ENCODE data around the gene RIC1.
A peak's percentile ranks its signal among the peaks of the same experiment; 100 is the strongest.
"Not testable (repeated sequence)": the region's sequence is repeated elsewhere in the genome, so short reads cannot be mapped to it uniquely, and the experiment has no call there.

The RIC1 gene

DNA sequence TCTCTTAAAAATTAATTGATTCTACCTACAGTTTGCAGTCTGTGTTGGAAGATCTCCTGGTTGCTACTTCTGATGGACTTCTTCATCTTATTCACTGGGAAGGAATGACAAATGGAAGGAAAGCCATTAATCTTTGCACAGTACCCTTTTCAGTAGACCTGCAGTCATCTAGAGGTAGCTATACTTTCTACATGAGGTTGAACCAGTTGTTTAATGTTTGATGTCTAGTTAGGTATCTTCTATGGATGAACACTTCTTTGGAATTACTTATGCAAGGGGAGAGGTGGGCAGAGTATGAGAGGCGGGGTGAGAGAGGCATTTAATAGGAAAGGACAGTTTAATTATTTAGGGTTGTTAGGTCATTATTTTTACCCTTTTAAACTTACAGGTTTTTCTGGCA, 91.2 kb downstream of the RIC1 start:
- FAIRE-seq = peak; percentile 66

DNA sequence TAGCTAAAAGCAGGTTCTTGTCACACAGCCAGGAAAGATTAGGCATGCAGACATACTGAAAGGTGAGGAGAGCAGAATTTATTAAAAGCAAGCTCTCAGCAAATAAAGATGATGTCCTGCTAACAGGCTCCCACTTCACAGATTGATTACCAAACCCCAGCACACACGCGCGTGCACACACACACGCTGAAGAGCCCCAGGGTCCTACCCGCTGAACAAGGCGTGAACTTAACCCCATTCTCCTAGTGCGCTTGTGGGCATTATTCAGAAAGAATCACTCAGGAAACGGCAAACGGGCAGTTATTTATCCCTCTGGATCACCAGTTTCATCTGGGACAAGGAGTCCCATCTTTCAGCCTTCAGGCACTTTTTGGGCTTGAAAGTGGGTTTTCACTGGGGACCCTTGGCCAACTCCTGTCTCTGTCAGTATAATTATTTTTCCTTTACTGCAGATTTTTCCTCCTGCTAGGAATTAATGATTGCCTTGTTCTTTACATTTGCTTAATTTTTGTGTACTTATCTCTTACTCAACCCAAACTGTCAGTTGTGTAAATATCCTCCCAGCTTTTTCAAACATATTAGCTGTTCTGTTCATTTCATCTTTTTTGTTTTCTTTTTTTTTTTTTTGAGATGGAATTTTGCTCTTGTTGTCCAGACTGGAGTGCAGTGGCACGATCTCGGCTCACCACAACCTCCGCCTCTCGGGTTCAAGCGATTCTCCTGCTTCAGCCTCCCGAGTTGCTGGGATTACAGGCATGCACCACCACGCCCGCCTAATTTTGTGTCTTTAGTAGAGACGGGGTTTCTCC, 92.6 kb downstream of the RIC1 start:
- FAIRE-seq = no peak
- no peak for DNase-seq (ENCODE audit: insufficient read length, low spot score)

More for the DNA sequence above, 91.2 kb downstream of the RIC1 start:
- no peak for DNase-seq (ENCODE audit: insufficient read length, low spot score)

DNA sequence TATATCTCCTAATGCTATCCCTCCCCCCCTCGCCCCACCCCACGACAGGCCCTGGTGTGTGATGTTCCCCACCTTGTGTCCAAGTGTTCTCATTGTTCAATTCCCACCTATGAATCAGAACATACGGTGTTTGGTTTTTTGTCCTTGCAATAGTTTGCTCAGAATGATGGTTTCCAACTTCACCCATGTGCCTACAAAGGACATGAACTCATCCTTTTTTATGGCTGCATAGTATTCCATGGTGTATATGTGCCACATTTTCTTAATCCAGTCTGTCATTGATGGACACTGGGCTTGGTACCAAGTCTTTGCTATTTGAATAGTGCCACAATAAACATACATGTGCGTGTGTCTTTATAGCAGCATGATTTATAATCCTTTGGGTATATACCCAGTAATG, 93.8 kb downstream of the RIC1 start:
- not testable (repeated sequence) for FAIRE-seq

DNA sequence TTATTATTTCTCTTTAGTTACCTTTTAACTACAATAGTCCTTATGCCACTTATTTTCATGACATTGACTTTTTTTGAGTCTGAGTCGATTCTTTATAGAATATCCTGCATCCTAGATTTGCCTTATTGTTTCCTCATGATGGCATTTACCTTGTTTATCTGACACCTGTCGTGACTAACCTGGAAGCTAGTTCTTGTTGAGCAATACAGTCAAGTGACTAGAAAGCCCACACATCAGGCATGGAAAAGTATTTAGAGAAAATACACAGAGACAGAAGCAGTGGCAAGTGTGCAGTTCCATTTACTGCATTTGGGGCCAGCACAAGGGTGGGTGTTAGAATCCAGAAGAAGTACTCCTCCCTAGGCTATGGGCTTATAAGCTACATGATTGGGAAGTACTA, 106.2 kb downstream of the RIC1 start:
- no peak for DNase-seq (ENCODE audit: insufficient read length, low spot score)
- FAIRE-seq = no peak

More for the DNA sequence above, 93.8 kb downstream of the RIC1 start:
- DNase-seq (ENCODE audit: insufficient read length, low spot score) = not testable (repeated sequence)

DNA sequence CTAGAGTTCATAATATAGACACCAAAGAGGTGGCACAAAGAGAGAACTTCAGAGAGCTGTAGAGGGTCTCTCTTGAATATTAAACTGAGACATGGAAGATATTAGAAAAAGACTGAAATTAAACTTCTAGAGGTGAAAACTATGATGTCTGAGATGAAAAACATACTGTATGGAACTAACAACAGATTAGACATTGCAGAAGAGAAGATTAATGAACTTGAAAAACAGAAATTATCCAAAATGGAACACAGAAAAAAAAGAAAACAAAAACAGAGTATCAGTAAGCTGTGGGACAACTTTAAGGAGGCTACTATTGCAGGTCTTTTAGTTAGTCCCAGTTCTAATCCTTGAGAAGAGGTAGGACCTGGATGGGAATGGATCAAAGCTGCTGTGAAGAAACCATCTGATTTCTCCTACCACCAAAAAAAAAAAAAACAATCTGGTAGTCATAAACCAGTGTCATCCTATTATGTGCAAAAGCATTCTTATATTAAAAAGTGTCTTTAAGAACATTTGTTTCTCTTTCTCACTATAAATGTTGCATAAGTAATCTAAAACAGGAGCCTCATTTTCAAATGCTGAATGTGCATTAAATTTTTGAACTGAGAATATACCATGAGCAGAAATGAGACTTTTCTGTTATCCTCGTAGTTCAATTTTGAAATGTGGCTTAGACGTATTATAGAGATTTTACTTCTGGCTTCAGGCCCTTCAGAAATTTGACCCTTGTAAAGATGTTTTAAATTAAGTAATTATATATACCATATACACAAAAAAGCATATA, 107.8 kb downstream of the RIC1 start:
- no peak for FAIRE-seq
- DNase-seq (ENCODE audit: insufficient read length, low spot score) = no peak

DNA sequence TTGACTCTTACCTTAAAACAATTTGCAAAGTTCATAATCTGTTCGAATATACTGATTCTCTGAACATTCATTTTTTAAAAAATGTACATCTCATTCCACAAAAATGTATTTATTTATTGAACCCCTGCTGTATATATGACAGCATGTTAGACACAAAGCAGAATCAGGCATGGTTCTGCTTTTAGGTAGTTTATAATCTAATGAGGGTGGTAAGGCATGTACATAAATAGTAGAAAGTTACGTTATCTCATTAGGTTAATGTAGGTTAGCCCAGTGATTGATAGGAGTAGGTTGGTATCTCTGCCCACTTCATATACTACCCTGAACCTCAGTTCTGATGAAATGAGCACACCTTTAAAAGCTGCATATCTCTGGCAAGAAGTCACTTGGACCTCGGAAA, 114.2 kb downstream of the RIC1 start:
- DNase-seq (ENCODE audit: insufficient read length, low spot score) = no peak
- FAIRE-seq = no peak

DNA sequence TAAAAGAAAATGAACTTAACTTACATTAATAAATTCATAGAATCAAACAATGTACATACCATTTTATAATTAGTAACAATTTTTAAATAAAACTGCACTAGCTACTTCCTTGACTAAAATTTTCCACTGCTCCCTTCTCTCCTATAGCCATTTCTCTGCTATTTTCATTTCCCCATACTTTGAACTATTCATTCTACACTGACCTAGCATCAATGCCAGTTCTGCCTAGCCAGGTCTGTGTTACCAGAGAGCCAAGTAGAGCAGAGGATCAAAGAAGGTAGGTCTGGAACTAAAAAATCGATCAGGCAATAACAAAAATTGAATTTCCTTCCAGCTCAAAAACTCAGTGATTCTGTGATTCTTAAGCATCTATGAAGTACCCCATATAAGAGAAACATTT, 119.5 kb downstream of the RIC1 start:
- DNase-seq (ENCODE audit: insufficient read length, low spot score) (no peak), FAIRE-seq (peak; percentile 65)

DNA sequence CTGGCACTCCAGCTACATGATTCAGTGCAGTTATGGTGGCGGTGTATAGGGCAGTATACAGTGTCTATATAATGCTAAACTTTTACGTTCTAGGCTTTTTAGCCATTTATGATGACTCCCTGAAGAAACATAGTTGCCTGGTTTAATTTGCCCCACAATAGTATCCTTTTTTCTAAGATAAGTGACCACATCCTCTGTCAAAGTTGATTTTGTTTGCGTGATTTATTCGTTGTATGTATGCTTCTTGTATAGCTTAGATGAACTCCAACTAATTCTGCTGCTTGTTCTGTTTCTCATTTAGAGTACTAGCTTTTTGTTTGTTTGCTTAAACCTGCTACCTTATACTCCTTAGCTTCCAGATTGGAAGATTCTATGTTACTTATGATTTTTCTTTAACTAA, 120.4 kb downstream of the RIC1 start:
- FAIRE-seq = no peak
- no peak for DNase-seq (ENCODE audit: insufficient read length, low spot score)

DNA sequence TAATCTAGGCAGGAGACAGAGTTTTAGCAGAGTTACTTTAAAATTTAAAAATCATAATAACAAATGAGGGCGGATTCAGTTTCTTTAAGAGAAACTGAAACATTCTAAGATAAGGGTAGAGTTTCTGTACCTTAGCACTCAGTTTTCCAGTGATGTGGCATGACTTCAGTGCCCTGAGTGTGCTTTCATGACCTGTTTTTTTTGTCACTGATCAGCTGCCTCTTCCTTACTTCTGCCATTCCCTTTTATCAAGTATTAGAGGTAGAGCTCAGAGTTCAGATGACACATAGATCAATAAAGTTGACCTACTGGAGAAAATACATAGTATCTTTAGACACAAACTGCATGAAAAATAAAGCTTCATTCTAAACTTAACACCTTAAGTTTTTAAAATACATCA, 121.7 kb downstream of the RIC1 start:
- DNase-seq (ENCODE audit: insufficient read length, low spot score) = no peak
- no peak for FAIRE-seq

DNA sequence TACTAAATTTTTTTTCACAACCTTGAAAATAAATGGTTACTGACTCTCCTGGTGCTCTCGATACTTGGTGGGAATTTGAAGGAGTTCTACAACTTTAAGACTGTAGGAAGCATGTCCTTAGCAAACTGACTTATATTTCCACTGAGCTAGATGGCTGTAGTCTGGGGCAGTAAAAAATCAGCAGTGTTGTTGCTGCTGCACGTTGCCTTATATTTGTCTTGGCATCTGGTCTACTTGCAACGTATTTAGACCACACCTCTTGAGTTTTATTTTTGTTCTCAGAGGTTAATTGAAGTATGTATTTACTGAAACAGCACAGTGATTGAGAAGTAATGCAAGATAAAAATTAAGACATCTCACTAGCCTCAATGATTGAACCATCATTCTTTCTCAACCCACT, 127.7 kb downstream of the RIC1 start:
- FAIRE-seq (no peak), DNase-seq (ENCODE audit: insufficient read length, low spot score) (no peak)

DNA sequence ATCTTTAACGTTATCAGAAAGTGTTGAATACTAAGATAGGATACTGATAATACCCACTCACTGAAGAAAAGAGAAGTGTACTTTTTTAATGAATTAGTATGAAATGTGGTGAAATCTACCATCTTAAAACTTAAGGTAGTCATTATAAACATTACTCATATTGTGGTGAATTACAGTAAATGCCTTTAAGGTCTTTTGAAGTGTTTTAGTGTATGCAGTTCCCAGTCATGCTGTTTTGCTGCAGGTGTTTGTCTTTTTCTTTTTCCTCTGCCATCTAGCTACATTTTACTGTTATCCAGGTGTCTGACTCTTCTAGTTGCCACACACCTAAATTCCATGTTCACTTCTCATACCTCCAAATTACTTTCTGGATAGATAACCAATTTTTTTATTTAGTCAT, 131.4 kb downstream of the RIC1 start:
- FAIRE-seq = no peak

DNA sequence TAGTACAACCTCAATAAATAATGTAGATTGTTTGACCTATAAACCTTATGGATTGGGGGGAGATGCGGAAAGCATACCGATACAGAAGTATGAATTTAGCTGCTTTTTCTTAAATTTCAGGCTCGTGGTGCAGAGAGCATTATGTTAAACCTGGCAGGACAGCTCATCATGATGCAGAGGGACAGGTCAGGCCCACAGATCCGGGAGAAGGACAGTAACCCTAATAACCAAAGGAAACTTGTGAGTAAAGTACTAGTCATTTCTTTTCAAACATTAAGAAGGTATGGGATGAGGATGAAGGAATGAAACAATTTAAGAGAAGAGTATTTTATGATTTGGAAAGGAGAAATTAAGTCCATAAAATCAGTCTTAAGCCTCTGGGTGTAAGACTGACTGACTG, 133.5 kb downstream of the RIC1 start:
- FAIRE-seq (peak; percentile 35), DNase-seq (ENCODE audit: insufficient read length, low spot score) (no peak)

More for the DNA sequence above, 131.4 kb downstream of the RIC1 start:
- DNase-seq (ENCODE audit: insufficient read length, low spot score) = no peak

DNA sequence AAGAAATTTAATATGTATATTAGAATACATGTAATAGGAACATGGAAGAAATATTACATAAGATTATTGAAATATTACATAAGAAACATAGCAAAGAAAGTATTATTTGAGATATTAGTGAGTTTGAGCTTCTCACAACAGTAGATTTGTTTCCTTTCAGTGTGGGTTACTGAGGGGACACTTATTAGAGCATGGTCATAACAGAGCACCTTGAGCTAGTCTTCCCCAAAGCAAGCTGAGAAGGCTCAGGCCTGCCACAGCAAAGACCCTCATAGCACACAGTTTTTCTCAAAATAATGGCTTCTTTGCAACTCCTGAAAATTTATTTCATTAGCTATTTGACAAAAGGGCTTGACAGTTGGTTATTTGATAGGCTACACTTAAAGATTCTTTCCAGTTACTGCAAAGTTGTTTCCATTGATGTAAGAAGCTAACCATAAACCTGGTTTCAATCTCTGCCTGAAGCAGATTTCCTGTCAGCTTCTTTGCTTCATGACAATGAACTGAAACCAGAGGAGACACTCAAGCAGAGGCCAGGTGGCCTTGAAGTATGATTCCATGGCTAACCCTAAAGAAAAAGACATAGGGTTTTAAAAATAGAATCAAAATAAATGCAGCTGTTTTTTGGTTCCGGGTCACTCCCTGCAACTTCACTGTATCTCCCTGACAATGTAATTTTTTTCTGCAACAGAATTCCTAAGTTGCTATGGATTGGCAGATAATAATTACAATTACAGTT, 135.4 kb downstream of the RIC1 start:
- peak; percentile 91 for FAIRE-seq
- DNase-seq (ENCODE audit: insufficient read length, low spot score) = peak; percentile 44

DNA sequence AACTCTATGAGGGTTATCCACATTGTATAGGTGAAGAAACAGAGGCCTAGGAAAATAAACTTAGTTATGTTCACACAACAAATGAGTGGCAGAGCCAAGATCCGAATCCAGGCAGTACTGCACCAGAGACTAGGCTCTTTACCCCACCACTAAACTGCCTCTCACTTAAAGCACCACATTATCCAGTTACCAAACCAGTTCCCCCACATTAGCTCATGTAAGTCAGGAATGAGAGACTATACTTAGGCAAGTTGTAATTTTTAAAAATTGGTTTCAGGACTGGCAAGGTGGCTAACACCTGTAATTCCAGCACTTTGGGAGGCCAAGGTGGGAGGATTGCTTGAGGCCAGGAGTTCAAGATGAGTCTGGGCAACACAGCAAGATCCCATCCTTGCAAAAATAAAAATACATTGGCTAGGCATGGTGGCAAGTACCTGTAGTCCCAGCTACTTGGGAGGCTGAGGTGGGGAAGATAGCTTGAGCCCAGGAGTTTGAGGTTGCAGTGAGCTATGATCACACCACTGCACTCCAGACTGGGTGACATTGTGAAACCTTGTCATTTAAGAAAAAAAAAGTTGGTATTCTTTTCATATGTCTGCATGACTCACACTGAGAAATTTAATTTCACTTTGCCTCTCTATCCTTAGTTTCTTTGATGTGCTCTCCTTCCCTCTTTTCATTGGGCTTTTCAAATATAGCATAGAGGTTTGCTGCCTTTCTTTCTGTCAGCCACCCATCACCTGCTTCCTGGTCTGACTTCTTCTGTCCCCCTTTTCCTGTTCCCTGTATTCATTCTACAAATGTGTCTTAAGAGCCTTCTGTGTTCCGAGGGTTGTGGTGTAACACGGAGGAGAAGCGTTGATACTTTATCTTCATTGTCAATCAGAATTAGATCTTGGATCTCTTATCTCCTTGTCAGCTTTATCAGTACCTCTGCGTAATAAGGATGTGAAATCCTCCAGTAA, 139.3 kb downstream of the RIC1 start:
- peak; percentile 89 for FAIRE-seq
- DNase-seq (ENCODE audit: insufficient read length, low spot score) = no peak

DNA sequence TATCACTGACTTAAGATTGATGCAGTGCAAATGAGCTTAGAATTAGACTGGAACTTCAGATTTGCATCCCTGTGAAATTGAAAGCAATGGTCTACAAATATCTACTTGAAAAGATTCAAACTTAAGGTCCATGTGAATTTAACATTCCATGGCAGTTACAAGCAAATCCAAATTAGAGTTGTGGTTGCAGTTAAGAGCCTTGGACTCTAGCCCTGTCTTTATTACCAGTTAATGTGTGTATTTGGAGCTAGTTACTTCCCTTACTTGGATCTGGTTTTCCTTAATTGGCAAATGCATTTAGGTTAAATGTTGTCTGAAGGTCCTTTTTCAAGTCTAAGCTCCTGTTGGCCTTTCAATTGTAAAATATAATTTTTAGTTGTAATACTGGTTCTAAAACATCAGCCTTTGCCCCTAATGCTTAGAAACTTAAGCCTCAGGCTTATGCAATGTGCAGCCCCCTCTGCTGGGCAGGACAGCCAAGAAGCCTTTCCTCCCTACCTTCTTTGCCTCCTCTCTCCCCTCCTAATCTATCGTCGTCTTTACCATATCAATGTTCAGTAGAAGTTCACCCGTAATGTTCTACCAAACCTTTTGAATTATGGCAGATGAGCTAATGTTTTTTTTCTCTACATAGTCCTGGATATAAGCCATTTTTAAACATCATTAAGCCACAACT, 144.6 kb downstream of the RIC1 start:
- DNase-seq (ENCODE audit: insufficient read length, low spot score) = no peak
- peak; percentile 35 for FAIRE-seq

DNA sequence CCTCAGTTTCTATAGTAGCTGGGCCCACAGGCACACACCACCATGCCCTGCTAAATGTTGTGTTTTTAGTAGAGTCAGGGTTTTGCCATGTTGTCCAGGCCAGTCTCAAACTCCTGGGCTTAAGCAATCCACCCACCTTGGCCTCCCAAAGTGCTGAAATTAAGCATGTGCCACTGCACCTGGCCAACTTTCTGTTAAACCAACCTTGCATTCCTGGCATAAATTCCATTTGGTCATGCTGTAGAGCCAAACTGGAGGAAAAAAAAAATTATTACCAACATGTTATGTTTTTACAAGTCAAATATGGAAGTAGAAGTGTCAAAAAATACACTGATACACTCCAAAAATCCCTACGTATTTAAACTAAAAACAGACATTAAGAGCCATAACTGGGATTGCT, 149.9 kb downstream of the RIC1 start:
- FAIRE-seq = no peak

DNA sequence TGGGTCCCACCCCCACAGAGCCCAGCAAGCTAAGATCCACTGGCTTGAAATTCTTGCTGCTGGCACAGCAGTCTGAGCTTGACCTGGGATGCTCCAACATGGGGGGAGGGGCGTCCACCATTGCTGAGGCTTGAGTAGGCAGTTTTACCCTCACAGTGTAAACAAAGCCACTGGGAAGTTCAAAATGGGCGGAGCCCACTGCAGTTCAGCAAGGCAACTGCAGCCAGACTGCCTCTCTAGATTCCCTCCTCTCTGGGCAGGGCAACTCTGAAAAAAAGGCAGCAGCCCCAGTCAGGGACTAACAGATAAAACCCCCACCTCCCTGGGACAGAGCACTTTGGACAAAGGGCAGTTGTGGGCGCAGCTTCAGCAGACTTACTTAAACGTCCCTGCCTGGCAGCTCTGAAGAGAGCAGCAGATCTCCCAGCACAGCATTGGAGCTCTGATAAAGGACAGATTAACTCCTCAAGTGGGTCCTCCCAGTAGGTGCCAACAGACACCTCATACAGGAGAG, 150.9 kb downstream of the RIC1 start:
- not testable (repeated sequence) for FAIRE-seq; DNase-seq (ENCODE audit: insufficient read length, low spot score)

More for the DNA sequence above, 149.9 kb downstream of the RIC1 start:
- no peak for DNase-seq (ENCODE audit: insufficient read length, low spot score)

DNA sequence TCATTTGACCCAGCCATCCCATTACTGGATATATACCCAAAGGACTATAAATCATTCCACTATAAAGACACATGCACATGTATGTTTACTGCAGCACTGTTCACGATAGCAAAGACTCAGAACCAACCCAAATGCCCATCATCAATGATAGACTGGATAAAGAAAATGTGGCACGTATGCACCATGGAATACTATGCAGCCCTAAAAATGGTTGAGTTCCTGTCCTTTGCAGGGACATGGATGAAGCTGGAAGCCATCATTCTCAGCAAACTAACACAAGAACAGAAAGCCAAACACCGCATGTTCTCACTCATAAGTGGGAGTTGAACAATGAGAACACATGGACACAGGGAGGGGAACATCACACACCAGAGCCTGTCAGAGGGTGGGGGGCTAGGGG, 154.5 kb downstream of the RIC1 start:
- not testable (repeated sequence) for FAIRE-seq; DNase-seq (ENCODE audit: insufficient read length, low spot score)

DNA sequence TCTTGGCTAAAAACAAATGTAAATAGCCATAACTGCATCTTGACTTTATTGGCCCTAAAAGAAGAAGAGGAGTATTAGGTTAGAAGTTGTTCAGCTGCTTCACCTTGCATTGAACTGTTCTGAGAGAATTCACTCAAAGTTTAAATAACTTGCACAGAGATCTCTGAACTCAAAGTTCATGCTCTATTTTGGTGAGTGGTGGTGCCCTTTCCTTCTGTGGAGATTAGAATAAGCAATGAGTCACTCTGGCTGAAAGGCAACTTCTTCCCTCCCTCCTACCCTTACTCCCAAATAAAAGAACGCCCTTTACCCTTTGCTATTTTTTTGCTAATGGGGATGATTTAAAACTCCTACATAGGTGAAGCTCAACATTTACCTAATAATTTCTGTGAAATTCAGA, 155.1 kb downstream of the RIC1 start:
- FAIRE-seq (no peak), DNase-seq (ENCODE audit: insufficient read length, low spot score) (no peak)
